GM18519 (cell line): Measurements from ENCODE around the gene S100B.
"Not testable (repeated sequence)": the region's sequence is repeated elsewhere in the genome, so short reads cannot be mapped to it uniquely, and the experiment has no call there.

Source experiments
- ATAC-seq: cut with Tn5 transposase; IDR thresholded peaks from one replicate; pipeline ENCODE4 v1.9.1; 2021; ENCODE audit warnings: mild to moderate bottlenecking, moderate library complexity; ENCODE audit not compliant: unreplicated experiment, low FRiP score

S100B gene

GRCh38 chr21:46604329-46604974 lies 430 bp downstream of the S100B start:
- no peak for ATAC-seq

- no peak for ATAC-seq
Observed at GRCh38 chr21:46603228-46603627, 1.7 kb downstream of the S100B start.

- no peak for ATAC-seq
Observed at GRCh38 chr21:46600978-46601377, 3.9 kb downstream of the S100B start.

DNA sequence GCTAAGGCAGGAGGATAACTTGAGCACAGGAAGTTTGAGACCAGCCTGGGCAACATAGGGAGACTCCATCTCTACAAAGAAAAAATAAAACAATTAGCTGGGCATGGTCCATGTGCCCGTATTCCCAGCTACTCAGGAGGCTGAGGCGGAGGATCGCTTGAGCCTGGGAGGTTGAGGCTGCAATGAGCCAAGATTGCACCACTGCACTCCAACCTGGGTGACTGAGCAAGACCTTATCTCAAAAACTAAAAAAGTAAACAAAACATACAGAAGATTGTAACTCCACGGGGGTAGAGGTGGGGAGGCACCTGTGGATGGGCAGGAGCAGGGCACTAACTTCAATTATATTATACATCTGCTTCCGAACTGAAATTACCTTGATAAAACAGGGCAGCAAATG lies 4.6 kb downstream of the S100B start:
- ATAC-seq = no peak

DNA sequence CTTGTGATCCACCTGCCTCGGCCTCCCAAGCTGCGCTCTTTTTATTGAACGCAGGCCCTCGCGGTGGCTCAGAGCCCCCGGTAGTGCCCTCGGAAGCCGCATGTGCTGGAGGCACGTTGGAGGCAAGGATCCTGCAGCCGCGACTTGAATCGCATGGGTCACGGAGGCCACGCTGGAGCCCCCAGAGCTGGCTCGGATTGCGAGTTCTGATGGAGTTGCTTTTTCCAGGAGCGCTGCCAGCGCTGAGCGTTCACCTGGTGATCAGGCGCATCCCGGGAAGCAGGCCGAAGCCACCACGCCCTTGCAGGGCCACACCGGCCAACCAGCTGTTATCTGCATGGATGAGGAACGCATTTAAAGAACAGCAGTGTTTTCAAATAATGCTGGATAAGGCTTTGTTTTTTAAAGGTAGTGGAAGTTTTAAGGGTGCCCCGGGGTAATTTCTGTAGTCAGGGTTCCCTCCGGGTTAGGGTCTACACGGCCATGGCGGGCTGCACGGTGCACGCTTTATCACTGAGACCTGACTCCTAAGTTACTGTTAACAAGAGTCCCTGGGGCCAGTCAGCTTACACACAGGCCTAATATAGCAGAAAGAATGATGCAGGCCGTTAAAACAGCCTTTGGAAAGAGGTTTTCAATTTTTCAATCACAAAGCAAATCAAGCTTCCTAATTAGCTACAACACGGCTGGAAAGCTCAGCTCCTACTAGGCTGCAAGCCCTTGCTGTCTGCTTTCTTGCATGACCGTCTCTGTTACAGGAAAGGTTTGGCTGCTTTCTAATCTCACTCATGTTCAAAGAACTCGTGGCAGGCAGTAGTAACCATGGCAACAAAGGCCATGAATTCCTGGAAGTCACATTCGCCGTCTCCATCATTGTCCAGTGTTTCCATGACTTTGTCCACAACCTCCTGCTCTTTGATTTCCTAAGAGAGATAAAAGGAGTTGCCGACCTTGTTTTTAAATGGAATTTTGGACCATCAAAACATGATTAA lies 6.0 kb downstream of the S100B start:
- no peak for ATAC-seq

- ATAC-seq = no peak
Observed at GRCh38 chr21:46597896-46598343, 7.0 kb downstream of the S100B start.

GRCh38 chr21:46597031-46597430 lies 7.9 kb downstream of the S100B start:
- no peak for ATAC-seq

GRCh38 chr21:46596201-46596600 lies 8.7 kb downstream of the S100B start:
- no peak for ATAC-seq

DNA sequence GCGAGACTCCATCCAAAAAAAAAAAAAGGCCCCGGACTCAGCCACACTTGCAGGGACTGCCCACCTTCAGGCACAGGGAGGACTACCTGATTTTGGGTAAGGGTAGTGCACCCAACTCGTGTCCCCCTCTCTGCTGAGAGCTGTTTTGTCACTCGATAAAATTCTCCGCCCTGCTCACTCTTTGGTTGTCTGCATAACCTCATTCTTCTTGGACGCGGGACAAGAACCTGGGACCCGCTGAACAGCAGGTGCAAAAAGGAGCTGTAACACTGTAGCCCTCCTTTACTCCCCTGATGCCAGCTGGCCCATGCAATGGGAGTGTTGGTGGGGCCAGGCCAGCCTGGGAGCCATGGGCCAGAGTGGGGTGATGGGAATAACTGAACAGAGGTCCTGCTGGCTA lies 10.6 kb downstream of the S100B start:
- ATAC-seq = no peak

DNA sequence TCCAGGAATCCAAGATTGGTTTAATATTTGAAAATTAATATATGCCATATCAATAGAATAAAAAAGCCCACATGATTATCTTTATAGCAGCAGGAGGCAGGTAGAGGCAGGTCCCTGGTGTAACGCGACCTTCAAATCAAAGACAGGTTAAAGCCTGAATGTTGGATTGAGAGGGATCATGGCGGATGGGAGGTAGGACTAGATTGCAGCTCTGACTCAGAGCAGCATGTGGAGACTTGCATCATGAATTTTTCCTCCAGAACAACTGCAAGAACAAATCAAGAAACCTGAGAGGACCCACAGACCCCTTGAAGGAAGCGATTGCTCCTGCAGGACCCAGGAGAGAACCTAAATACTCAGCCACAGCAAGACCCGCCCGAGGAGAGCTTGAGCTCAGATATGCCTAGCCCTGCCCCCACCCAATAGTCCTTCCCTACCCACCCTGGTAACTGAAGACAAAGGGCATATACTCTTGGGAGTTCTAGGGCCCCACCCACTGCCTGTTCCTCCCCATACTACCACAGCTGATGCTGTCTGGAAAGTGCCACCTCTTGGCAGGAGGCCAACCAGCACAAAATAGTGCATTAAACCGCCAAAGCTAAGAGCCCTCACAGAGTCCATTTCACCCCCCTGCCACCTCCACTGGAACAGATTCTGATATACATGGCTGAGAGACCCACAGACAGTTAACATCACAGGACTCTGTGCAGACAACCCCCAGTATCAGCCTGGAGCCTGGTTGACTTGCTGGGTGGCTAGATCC lies 19.5 kb downstream of the S100B start:
- no peak for ATAC-seq

DNA sequence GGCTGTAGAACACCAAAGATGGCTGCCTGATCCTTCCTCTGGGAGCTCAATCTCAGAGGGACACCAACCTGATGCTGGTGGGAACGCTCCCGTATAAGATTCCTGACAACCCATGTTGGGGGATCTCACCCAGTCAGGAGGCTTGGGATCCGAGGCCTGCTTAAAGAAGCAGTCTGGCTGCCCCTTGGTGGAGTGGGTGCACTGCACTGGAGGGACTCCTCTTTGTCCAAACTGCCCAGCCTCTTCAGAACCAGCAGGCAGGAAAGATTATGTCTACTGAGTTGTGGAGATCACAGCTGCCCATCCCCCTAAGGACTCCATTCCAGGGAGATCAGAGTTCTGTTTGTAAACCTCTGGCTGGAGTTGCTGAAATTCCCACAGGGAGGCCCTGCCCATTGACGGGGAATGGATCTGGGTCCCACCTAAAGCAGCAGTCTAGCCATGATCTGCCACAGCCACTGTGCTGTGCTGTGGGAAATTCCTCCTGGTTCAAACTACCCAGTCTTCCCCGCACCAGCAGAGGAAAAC lies 23.0 kb downstream of the S100B start:
- no peak for ATAC-seq

GRCh38 chr21:46579394-46579793 lies 25.5 kb downstream of the S100B start:
- ATAC-seq = not testable (repeated sequence)

DNA sequence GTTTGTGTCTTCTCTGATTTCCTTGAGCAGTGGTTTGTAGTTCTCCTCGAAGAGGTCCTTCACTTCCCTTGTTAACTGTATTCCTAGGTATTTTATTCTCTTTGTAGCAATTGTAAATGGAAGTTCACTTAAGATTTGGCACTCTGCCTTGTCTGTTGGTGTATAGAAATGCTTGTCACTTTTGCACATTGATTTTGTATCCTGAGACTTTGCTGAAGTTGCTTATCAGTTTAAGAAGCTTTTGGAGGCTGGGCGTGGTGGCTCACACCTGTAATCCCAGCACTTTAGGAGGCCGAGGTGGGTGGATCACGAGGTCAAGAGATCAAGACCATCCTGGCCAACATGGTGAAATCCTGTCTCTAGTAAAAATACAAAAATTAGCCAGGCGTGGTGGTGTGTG lies 27.1 kb downstream of the S100B start:
- ATAC-seq = not testable (repeated sequence)

- ATAC-seq = no peak
Observed at GRCh38 chr21:46572850-46573249, 32.0 kb downstream of the S100B start.

DNA sequence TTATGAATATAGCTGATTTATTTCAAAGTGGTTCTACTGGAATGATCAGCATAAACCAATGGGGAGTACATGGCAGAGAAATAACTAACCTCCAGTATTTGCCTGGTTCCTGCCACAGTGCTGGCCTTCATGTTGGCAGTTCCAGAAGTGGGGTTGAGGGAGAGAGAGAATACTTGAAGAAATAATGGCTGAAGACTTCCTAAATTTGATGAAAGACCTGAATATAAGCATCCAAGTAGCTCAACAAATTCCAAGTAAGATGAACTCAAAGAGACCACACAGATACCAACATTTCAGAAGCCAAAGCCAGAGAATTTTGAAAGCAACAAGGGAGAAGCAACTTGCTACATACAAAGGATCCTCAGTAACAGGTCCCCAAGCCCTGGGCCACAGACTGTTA lies 34.3 kb downstream of the S100B start:
- no peak for ATAC-seq

GRCh38 chr21:46570119-46570518 lies 34.8 kb downstream of the S100B start:
- ATAC-seq = no peak

- ATAC-seq = no peak
Observed at GRCh38 chr21:46569081-46569480, 35.8 kb downstream of the S100B start.

DNA sequence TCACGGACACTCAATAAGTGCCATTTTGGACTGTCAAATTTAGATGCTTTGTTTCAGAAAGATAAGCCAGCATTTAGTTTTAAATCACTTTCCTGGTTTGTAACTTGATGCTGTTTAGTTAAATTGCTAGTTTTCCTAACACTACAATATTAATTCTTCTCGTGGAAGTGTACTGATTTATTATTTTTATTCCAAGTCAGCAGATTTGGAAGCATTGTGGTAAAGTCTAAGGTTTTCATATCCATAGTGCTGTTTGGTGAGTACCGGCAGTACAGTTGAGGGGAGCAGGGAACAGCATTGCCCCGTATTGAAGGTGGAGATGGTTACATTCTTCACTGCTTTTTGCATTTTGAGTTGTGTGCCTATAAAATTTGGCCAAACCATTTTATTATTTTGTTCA lies 36.3 kb downstream of the S100B start:
- ATAC-seq = no peak

- ATAC-seq = no peak
Observed at GRCh38 chr21:46567348-46567747, 37.5 kb downstream of the S100B start.

GRCh38 chr21:46564391-46564790 lies 40.5 kb downstream of the S100B start:
- no peak for ATAC-seq
